Measurements from ENCODE around the gene MYH10.

DNA sequence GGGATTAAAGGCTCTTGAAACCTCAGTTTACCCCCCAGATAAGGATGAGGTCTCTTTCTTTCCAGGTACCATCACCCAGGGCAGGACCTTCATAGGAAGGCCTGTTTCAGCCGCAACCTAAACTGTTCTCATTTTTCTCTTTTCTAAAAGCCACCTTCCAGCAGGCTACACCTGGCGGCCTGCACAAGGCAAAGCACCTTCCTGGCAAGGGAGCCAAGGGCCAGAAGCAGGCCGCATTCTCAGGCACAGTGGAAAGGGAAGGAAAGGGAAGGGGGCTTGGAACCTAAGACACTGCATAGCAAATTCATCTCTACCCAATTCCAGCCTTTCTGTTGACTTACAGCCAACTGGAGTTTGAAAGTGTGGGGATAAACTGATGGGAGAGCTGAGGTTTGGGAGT, 203.7 kb downstream of the MYH10 start:
- no peak for TF ChIP-seq CTCF (IDR thresholded peaks at IDR 0.05 in 2 of 3, conservative IDR thresholded peaks at IDR 0.05 in 1 of 3; ENCODE audit: insufficient read depth in 2 of 3, low read depth in 1 of 3, low read length in 3 of 3)
- no peak for TF ChIP-seq SIN3A (IDR thresholded peaks at IDR 0.05; ENCODE audit: borderline replicate concordance in 2 of 2, control insufficient read depth in 1 of 2, low read depth in 2 of 2, low read length in 2 of 2)
- no peak for TF ChIP-seq RCOR1 (IDR thresholded peaks at IDR 0.05; ENCODE audit: borderline replicate concordance in 1 of 2, low read depth in 2 of 2, low read length in 2 of 2)

All from K562 (cell line).